Hepatocyte (in vitro differentiated cells): ENCODE data around the gene EXOC3. TPM values are rescaled to one million over a fixed set of nuclear protein-coding genes. Genes with fewer than 3 reads are reported as not detected.
"Not testable (repeated sequence)": the region's sequence is repeated elsewhere in the genome, so short reads cannot be mapped to it uniquely, and the experiment has no call there.

Experiments used
- DNase-seq: peaks from one replicate; pipeline ENCODE4 v3.0.0-alpha.2; 2016; ENCODE audit warnings: low spot score
- H2AFZ ChIP-seq: fragments of 200-600 bp; sonication (generic); 2 replicates; pipeline ENCODE4 v1.6.0; 2016; ENCODE audit warnings: antibody characterized with exemption, mild to moderate bottlenecking
- H3K27ac ChIP-seq: fragments of 200-600 bp; sonication (generic); 2 replicates; pipeline ENCODE4 v1.5.1; 2016; ENCODE audit warnings: mild to moderate bottlenecking
- H3K27me3 ChIP-seq: fragments of 200-600 bp; sonication (generic); 2 replicates; pipeline ENCODE4 v1.6.1; 2016
- H3K36me3 ChIP-seq: fragments of 200-600 bp; sonication (generic); replicated peaks from 2 replicates; pipeline ENCODE4 v1.5.1; 2016; ENCODE audit warnings: low read depth; ENCODE audit not compliant: insufficient read depth
- H3K4me1 ChIP-seq: fragments of 200-600 bp; sonication (generic); 2 replicates; pipeline ENCODE4 v1.5.1; 2016; ENCODE audit warnings: mild to moderate bottlenecking, moderate library complexity; ENCODE audit not compliant: insufficient read depth
- H3K4me2 ChIP-seq: fragments of 200-600 bp; sonication (generic); 2 replicates; pipeline ENCODE4 v1.6.0; 2016
- H3K4me3 ChIP-seq: fragments of 200-600 bp; sonication (generic); 2 replicates; pipeline ENCODE4 v1.5.1; 2016; ENCODE audit warnings: mild to moderate bottlenecking
- H3K79me2 ChIP-seq: fragments of 200-600 bp; sonication (generic); 2 replicates; pipeline ENCODE4 v1.6.0; 2017; ENCODE audit warnings: mild to moderate bottlenecking
- H3K9me2 ChIP-seq: fragments of 200-600 bp; sonication (generic); replicated peaks from 2 replicates; pipeline ENCODE4 v1.6.0; 2017; ENCODE audit warnings: mild to moderate bottlenecking; ENCODE audit not compliant: insufficient read depth
- H3K9me3 ChIP-seq: fragments of 200-600 bp; sonication (generic); 2 replicates; pipeline ENCODE4 v1.5.1; 2016; ENCODE audit warnings: low read depth, mild to moderate bottlenecking
- H4K20me1 ChIP-seq: fragments of 200-600 bp; sonication (generic); 2 replicates; pipeline ENCODE4 v1.6.0; 2016; ENCODE audit warnings: mild to moderate bottlenecking; ENCODE audit not compliant: insufficient read depth, poor library complexity, severe bottlenecking
- EZH2 ChIP-seq: fragments of 200-600 bp; sonication (generic); IDR thresholded peaks from 2 replicates; pipeline ENCODE4 v1.6.1; 2016; ENCODE audit warnings: antibody characterized with exemption, mild to moderate bottlenecking, borderline replicate concordance
- EZH2phosphoT487 ChIP-seq: fragments of 200-600 bp; sonication (generic); IDR thresholded peaks from one replicate; pipeline ENCODE4 v1.6.1; 2018; ENCODE audit warnings: antibody characterized with exemption, mild to moderate bottlenecking, low read depth, moderate library complexity; ENCODE audit not compliant: unreplicated experiment, severe bottlenecking
- WGBS: methylation state at CpG from one replicate; pipeline ENCODE4 v1.1.6; 2016; ENCODE audit warnings: low lambda C conversion rate; ENCODE audit errors: missing lambda C conversion rate; 5-methylcytosine and 5-hydroxymethylcytosine counted together
- polyA plus RNA-seq: library from polyadenylated mRNA; unstranded; fragments of >200 nt; fragmentation: Nextera tagmentation; extraction: Ambion mirVana; gene quantifications from 2 replicates; pipeline ENCODE4 v1.2.1, GENCODE V29; 2016
- total RNA-seq: library from RNA; depleted of rRNA; stranded (reverse); fragments of >200 nt; gene quantifications from 2 replicates; pipeline ENCODE4 v1.2.3, GENCODE V29; 2014
- TF ChIP-seq, protein P1 (sequence below): fragments of 200-600 bp; sonication (generic); IDR thresholded peaks from 2 replicates; pipeline ENCODE4 v1.5.1; 2016; ENCODE audit warnings: antibody characterized with exemption, mild to moderate bottlenecking; ENCODE audit not compliant: poor library complexity

The EXOC3 gene
- total and polyA plus RNA-seq, 2 experiments from 2014 or later = 36.1 to 38.3 TPM

DNA sequence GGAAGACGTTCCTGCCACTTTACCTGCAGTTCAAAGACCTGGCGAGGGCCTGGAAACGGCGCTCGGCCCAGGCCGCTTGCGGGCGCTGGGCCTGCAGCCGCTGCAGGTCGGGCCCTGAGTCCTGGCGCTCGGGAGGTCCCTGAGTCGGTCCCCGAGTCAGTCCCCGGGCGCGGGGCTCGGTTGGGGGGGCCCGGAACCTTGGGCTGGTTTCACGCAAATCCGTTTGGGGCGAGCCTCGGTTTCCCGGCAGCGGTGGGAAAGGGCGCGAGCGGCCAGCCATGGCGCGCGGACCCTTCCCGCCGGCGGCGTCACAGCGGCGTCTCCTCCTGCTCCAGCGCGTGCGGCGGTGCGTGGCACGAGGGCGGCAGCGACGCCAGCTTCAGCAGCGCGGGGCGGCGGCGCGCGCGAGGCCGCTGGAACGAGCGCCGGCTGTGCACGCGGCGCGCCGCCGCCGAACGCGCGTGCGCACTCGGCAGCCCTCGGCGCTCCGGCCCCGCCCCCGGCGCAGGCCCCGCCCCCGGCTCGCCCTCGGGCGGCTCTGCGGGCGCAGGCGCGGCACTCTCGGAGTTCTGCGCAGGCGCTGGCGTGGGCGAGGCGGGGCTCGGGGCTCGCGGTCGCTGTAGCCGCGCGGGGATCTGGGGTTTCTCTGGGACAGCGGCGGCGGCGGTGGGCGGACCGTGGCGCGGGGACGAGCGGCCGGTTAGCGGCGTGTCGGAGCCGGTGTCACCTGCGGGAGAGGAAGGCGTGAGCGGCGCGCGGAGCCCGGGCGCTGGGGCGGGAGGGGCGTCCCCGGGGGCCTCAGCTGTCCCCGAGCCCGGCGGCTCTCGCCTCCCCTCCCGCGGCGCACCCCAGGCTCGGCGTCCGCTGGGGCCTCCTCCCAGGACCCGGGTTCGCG, 29.9 kb downstream of the EXOC3 start:
- Histone ChIP-seq H4K20me1 (peaks cover 5% of the 10 kb centered on the region), H3K9me2 (no peaks in the 10 kb centered on the region), H3K27me3 (peaks cover 3% of the 10 kb centered on the region), H3K79me2 (peaks cover 18% of the 10 kb centered on the region), H3K27ac (peak overlapping the region; percentile 85), H2AFZ (peak overlapping the region; percentile 96), H3K36me3 (no peaks in the 10 kb centered on the region), H3K4me1 (peaks cover 20% of the 10 kb centered on the region), H3K9me3 (no peaks in the 10 kb centered on the region), H3K4me2 (peak overlapping the region; percentile 100), H3K4me3 (peak overlapping the region; percentile 98)
- 1% methylated on average over 36 of the region's 137 CpGs for whole genome bisulfite sequencing
- DNase-seq = peak; percentile 94
- TF ChIP-seq, protein P1, sequence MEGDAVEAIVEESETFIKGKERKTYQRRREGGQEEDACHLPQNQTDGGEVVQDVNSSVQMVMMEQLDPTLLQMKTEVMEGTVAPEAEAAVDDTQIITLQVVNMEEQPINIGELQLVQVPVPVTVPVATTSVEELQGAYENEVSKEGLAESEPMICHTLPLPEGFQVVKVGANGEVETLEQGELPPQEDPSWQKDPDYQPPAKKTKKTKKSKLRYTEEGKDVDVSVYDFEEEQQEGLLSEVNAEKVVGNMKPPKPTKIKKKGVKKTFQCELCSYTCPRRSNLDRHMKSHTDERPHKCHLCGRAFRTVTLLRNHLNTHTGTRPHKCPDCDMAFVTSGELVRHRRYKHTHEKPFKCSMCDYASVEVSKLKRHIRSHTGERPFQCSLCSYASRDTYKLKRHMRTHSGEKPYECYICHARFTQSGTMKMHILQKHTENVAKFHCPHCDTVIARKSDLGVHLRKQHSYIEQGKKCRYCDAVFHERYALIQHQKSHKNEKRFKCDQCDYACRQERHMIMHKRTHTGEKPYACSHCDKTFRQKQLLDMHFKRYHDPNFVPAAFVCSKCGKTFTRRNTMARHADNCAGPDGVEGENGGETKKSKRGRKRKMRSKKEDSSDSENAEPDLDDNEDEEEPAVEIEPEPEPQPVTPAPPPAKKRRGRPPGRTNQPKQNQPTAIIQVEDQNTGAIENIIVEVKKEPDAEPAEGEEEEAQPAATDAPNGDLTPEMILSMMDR = no peak
- TF ChIP-seq EZH2phosphoT487 (no peak), EZH2 (no peak)

DNA sequence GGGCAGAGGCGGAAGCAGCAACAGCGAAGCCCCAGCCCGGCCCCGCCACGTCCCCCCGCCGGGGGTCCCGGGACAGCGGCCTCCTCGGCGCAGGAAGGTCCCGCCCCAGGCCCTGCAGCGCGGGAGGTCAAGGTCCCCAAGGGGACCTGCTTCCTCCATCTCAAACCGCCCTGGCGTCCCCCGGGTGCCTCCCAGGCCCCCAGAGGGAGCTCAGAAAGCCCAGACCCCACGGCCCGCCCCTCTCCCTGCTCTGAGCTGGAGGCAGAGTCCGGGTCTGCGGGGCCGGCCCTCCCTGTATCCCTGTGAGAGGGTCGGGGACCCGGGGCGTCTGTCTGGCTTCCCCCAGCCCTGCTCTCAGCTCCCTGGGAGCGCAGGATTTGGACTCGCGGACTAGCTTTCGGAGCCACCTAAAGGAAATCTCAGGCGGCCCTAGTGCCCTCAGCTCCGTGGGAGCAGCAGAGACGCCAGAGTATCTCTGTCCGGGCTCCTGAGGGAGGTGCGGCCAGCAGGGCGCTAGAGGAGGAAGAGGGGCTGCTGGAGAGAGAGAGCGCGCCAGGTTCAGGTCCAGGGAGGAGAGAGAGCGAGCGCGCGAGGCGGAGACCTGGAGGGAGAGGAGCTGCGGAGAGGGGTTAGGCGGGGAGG, 30.7 kb downstream of the EXOC3 start:
- Histone ChIP-seq H3K4me2 (peak overlapping the region; percentile 100), H3K4me3 (peak overlapping the region; percentile 98), H3K4me1 (peaks cover 20% of the 10 kb centered on the region), H2AFZ (peak overlapping the region; percentile 53), H3K79me2 (peaks cover 18% of the 10 kb centered on the region), H3K27me3 (peaks cover 3% of the 10 kb centered on the region), H3K36me3 (no peaks in the 10 kb centered on the region), H3K9me3 (no peaks in the 10 kb centered on the region), H3K9me2 (no peaks in the 10 kb centered on the region), H3K27ac (peak overlapping the region; percentile 79), H4K20me1 (peaks cover 5% of the 10 kb centered on the region)
- under 1% methylated on average over 33 of the region's 44 CpGs for WGBS
- TF ChIP-seq EZH2 (no peak), EZH2phosphoT487 (no peak)
- TF ChIP-seq, protein P1 = no peak
- peak; percentile 69 for DNase-seq

DNA sequence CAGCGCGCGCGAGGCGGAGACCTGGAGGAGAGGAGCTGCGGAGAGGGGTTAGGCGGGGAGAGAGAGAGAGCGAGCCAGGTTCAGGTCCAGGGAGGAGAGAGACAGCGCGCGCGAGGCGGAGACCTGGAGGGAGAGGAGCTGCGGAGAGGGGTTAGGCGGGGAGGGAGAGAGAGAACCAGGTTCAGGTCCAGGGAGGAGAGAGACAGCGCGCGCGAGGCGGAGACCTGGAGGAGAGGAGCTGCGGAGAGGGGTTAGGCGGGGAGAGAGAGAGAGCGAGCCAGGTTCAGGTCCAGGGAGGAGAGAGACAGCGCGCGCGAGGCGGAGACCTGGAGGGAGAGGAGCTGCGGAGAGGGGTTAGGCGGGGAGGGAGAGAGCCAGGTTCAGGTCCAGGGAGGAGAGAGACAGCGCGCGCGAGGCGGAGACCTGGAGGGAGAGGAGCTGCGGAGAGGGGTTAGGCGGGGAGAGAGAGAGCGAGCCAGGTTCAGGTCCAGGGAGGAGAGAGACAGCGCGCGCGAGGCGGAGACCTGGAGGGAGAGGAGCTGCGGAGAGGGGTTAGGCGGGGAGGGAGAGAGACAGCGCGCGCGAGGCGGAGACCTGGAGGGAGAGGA, 31.4 kb downstream of the EXOC3 start:
- peak overlapping the region; percentile 100 for H3K4me2 ChIP-seq
- not testable (repeated sequence) for H3K27me3 ChIP-seq, DNase-seq, H4K20me1 ChIP-seq, H2AFZ ChIP-seq, H3K9me2 ChIP-seq, H3K9me3 ChIP-seq, H3K27ac ChIP-seq, H3K36me3 ChIP-seq, H3K4me3 ChIP-seq
- H3K79me2 ChIP-seq = peaks cover 18% of the 10 kb centered on the region
- H3K4me1 ChIP-seq = peaks cover 20% of the 10 kb centered on the region
- no CpG with 5 or more reads among the region's 50 CpGs for WGBS
